Peyer's patch (tissue), 4 donors: ENCODE data around the gene SPPL3.

Source experiments
- CTCF ChIP-seq, 6 experiments: fragments of 450-650 bp in 4 of 6; fragments of 200-600 bp in 2 of 6; sonication (generic) in 1 of 6; IDR thresholded peaks; one replicate each; pipeline ENCODE4 v1.5.1; 2017 to 2019; ENCODE audit warnings: antibody characterized with exemption in 6 of 6, mild to moderate bottlenecking in 3 of 6, moderate library complexity in 1 of 6
- POLR2A ChIP-seq, 2 donors: fragments of 450-650 bp; IDR thresholded peaks; one replicate each; pipeline ENCODE4 v1.5.1; 2017; ENCODE audit warnings: antibody characterized with exemption in 2 of 2, mild to moderate bottlenecking in 2 of 2, moderate library complexity in 2 of 2

- TF ChIP-seq POLR2A (IDR thresholded peaks at IDR 0.05) (no peak), CTCF (IDR thresholded peaks at IDR 0.05) (no peak)
Observed at GRCh38 chr12:120720987-120721801, 183.0 kb downstream of the SPPL3 start.
